Lower lobe of right lung (tissue), 2 donors: Measurements from ENCODE around the gene ARL10. TPM values are rescaled to one million over a fixed set of nuclear protein-coding genes. Genes with fewer than 3 reads are reported as not detected.
A peak's percentile ranks its signal among the peaks of the same experiment; 100 is the strongest.

ENCODE experiments used
- ATAC-seq, 2 donors: fragments of 200-7000 bp; cut with Tn5 transposase; one replicate each; pipeline ENCODE4 v1.9.1; 2020 to 2022; ENCODE audit warnings: mild to moderate bottlenecking in 2 of 2, moderate library complexity in 2 of 2
- DNase-seq: peaks from one replicate; pipeline ENCODE4 v3.0.0-alpha.2; 2020
- H3K27ac ChIP-seq: fragments of 200-600 bp; one replicate; pipeline ENCODE4 v1.8.0; 2022
- H3K27me3 ChIP-seq: fragments of 200-600 bp; one replicate; pipeline ENCODE4 v1.8.0; 2022; ENCODE audit warnings: low read depth
- H3K36me3 ChIP-seq: fragments of 200-600 bp; one replicate; pipeline ENCODE4 v1.8.0; 2022; ENCODE audit warnings: mild to moderate bottlenecking
- H3K4me1 ChIP-seq: fragments of 200-600 bp; one replicate; pipeline ENCODE4 v1.8.0; 2022
- H3K4me3 ChIP-seq: fragments of 200-600 bp; one replicate; pipeline ENCODE4 v1.8.0; 2022; ENCODE audit warnings: mild to moderate bottlenecking
- H3K9me3 ChIP-seq: fragments of 200-600 bp; one replicate; pipeline ENCODE4 v1.8.0; 2022
- CTCF ChIP-seq: fragments of 200-600 bp; IDR thresholded peaks from one replicate; pipeline ENCODE4 v1.8.0; 2022; ENCODE audit warnings: antibody characterized with exemption, mild to moderate bottlenecking
- intact Hi-C: fragments of 100-400 bp; cut with DNase I; formaldehyde crosslinking; loops from one replicate; pipeline ENCODE4 v1.11.0; 2022
- total RNA-seq: library from RNA; stranded (reverse); fragmentation: NEBNext Ultra II Directional; extraction: Animal tissue kit (Norgen Biotek cat#: 25700); gene quantifications from one replicate; pipeline ENCODE4 v1.2.1, GENCODE V29; 2021
- donor health status: DM: no; HTN: yes; CAD: no; lungs with severe emphysema.

The ARL10 gene
- total RNA-seq, 1 donor from 2014 or later: 5.4 TPM

- peaks cover 23% of the 10 kb centered on the region for H3K4me1 ChIP-seq
Measured at GRCh38 chr5:176387384-176387925, 22.2 kb downstream of the ARL10 start.

GRCh38 chr5:176388003-176388443, 22.7 kb downstream of the ARL10 start:
- Histone ChIP-seq H3K27me3 (no peaks in the 10 kb centered on the region), H3K36me3 (peaks cover 52% of the 10 kb centered on the region), H3K27ac (peak overlapping the region; percentile 95), H3K4me3 (peak overlapping the region; percentile 90), H3K9me3 (no peaks in the 10 kb centered on the region), H3K4me1 (peaks cover 23% of the 10 kb centered on the region)
- TF ChIP-seq CTCF: no peak
- DNase-seq: peak; percentile 57
- ATAC-seq: no peak
- intact Hi-C loops: no loop called here

More at GRCh38 chr5:176387384-176387925, 22.2 kb downstream of the ARL10 start:
- no peak for ATAC-seq
- no peak overlapping the region for H3K27ac ChIP-seq
- peaks cover 53% of the 10 kb centered on the region for H3K36me3 ChIP-seq
- peak overlapping the region; percentile 90 for H3K4me3 ChIP-seq
- no peaks in the 10 kb centered on the region for H3K9me3 ChIP-seq
- DNase-seq: no peak
- H3K27me3 ChIP-seq: no peaks in the 10 kb centered on the region
- intact Hi-C loops: no loop called here
- no peak for TF ChIP-seq CTCF

- intact Hi-C loops: no loop called here
- Histone ChIP-seq H3K27me3 (no peaks in the 10 kb centered on the region), H3K9me3 (no peaks in the 10 kb centered on the region), H3K36me3 (peaks cover 51% of the 10 kb centered on the region), H3K4me3 (peak within 1 kb of the TSS; percentile 90), H3K27ac (peak within 1 kb of the TSS; percentile 95), H3K4me1 (peaks cover 23% of the 10 kb centered on the region)
- TF ChIP-seq CTCF: no peak
- ATAC-seq: peak; percentile 97 to 98
- DNase-seq: peak; percentile 100
Measured at GRCh38 chr5:176388444-176389134, 23.3 kb downstream of the ARL10 start, which contains the start of the genes HIGD2A and NOP16. HIGD2A (plus strand) TSS chr5:176388751; CDS start chr5:176388820, 69 bp downstream. NOP16 (minus strand) TSS chr5:176388598; CDS start chr5:176388539, 59 bp downstream.

- Histone ChIP-seq H3K4me3 (peak overlapping the region; percentile 90), H3K9me3 (no peaks in the 10 kb centered on the region), H3K4me1 (peaks cover 23% of the 10 kb centered on the region), H3K27me3 (no peaks in the 10 kb centered on the region), H3K36me3 (peaks cover 47% of the 10 kb centered on the region), H3K27ac (peak overlapping the region; percentile 95)
- peak; percentile 44 to 53 for ATAC-seq
- no peak for TF ChIP-seq CTCF
- DNase-seq: no peak
- intact Hi-C loops: no loop called here
Measured at GRCh38 chr5:176389135-176390123, 24.1 kb downstream of the ARL10 start.

GRCh38 chr5:176391479-176391878, 26.2 kb downstream of the ARL10 start:
- ATAC-seq (no peak), DNase-seq (no peak)
- H3K36me3 ChIP-seq: peaks cover 45% of the 10 kb centered on the region
- H3K4me1 ChIP-seq: peaks cover 27% of the 10 kb centered on the region
- H3K9me3 ChIP-seq: no peaks in the 10 kb centered on the region
- TF ChIP-seq CTCF: no peak
- no peak overlapping the region for H3K4me3 ChIP-seq
- intact Hi-C loops: no loop called here
- H3K27me3 ChIP-seq: no peaks in the 10 kb centered on the region
- H3K27ac ChIP-seq: no peak overlapping the region
